Fibroblast of skin of back (primary cell): ENCODE measurements around the gene RETREG3.

Experiments
- DNase-seq: peaks from one replicate; pipeline ENCODE4 v3.0.0-alpha.2; 2013

The RETREG3 gene

GRCh38 chr17:42530952-42531454, 78.2 kb downstream of the RETREG3 start:
- no peak for DNase-seq
